Karpas-422 (cell line): ENCODE data around the gene CASQ1. TPM values are rescaled to one million over a fixed set of nuclear protein-coding genes. Genes with fewer than 3 reads are reported as not detected.

Experiments
- DNase-seq: peaks from one replicate; pipeline ENCODE4 v3.0.0-alpha.2; 2015
- H2AFZ ChIP-seq: fragments of 200-600 bp; sonication (generic); 2 replicates; pipeline ENCODE4 v1.6.1; 2014; ENCODE audit warnings: antibody characterized with exemption, low read length, mixed read lengths
- H3K27ac ChIP-seq: fragments of 200-600 bp; sonication (generic); 2 replicates; pipeline ENCODE4 v1.5.1; 2014; ENCODE audit warnings: mild to moderate bottlenecking, low read length, moderate library complexity
- H3K27me3 ChIP-seq: fragments of 200-600 bp; sonication (generic); 2 replicates; pipeline ENCODE4 v1.6.1; 2014; ENCODE audit warnings: low read length, mixed read lengths
- H3K36me3 ChIP-seq: fragments of 200-600 bp; sonication (generic); 2 replicates; pipeline ENCODE4 v1.6.1; 2014; ENCODE audit warnings: low read length, mixed read lengths; ENCODE audit not compliant: insufficient read depth
- H3K4me1 ChIP-seq: fragments of 200-600 bp; sonication (generic); 2 replicates; pipeline ENCODE4 v1.6.1; 2014; ENCODE audit warnings: mild to moderate bottlenecking, low read length, mixed read lengths
- H3K4me2 ChIP-seq: fragments of 200-600 bp; sonication (generic); 2 replicates; pipeline ENCODE4 v1.6.1; 2014; ENCODE audit warnings: low read length, low read depth, mild to moderate bottlenecking; ENCODE audit not compliant: poor library complexity, severe bottlenecking
- H3K4me3 ChIP-seq: fragments of 200-600 bp; sonication (generic); 2 replicates; pipeline ENCODE4 v1.5.1; 2014; ENCODE audit warnings: mild to moderate bottlenecking, antibody characterized with exemption, low read length, mixed read lengths
- H3K79me2 ChIP-seq: fragments of 200-600 bp; sonication (generic); 2 replicates; pipeline ENCODE4 v1.6.1; 2014; ENCODE audit warnings: mild to moderate bottlenecking, low read length, mixed read lengths
- H3K9ac ChIP-seq: fragments of 200-600 bp; sonication (generic); 2 replicates; pipeline ENCODE4 v1.6.0; 2014; ENCODE audit warnings: low read length
- H3K9me2 ChIP-seq: fragments of 200-600 bp; sonication (generic), shearing (Covaris generic); replicated peaks from 2 replicates; pipeline ENCODE4 v1.6.0; 2014; ENCODE audit warnings: mild to moderate bottlenecking, low read length, moderate library complexity; ENCODE audit not compliant: insufficient read depth
- H3K9me3 ChIP-seq: fragments of 300-700, 200-600 bp; sonication (generic); 2 replicates; pipeline ENCODE4 v1.6.1; 2014; ENCODE audit warnings: low read length, mixed read lengths
- H4K20me1 ChIP-seq: fragments of 200-600 bp; sonication (generic); 2 replicates; pipeline ENCODE4 v1.6.1; 2014; ENCODE audit warnings: mild to moderate bottlenecking, antibody characterized with exemption, low read length, low read depth; ENCODE audit not compliant: insufficient read depth
- total RNA-seq: library from RNA; depleted of rRNA; stranded (reverse); fragments of >200 nt; shearing (Covaris generic); gene quantifications from 2 replicates; pipeline ENCODE4 v1.2.3, GENCODE V29; 2014; ENCODE audit warnings: low replicate concordance; rRNA removed

The CASQ1 gene
- total RNA-seq: not detected in 2 replicates

- no peak for DNase-seq
- no peak within 1 kb of the TSS for H2AFZ ChIP-seq
- H3K9me2 ChIP-seq: no peaks in the 10 kb centered on the region
Observed at GRCh38 chr1:160189649-160190625, at the start of gene CASQ1. CASQ1 (plus strand) TSS chr1:160190575; CDS start chr1:160190752, 177 bp downstream.

GRCh38 chr1:160143695-160144094 lies 46.7 kb upstream of the CASQ1 start:
- Histone ChIP-seq H3K4me2 (no peak overlapping the region), H3K9me3 (no peaks in the 10 kb centered on the region), H3K27me3 (no peaks in the 10 kb centered on the region), H3K4me3 (no peak overlapping the region), H3K36me3 (no peaks in the 10 kb centered on the region), H3K27ac (no peak overlapping the region), H3K9ac (no peak overlapping the region), H3K9me2 (no peaks in the 10 kb centered on the region), H3K79me2 (no peaks in the 10 kb centered on the region), H3K4me1 (no peaks in the 10 kb centered on the region), H4K20me1 (no peaks in the 10 kb centered on the region), H2AFZ (no peak overlapping the region)
- no peak for DNase-seq

More at GRCh38 chr1:160189649-160190625, at the start of gene CASQ1:
- Histone ChIP-seq H4K20me1 (no peaks in the 10 kb centered on the region), H3K36me3 (no peaks in the 10 kb centered on the region), H3K9ac (no peak within 1 kb of the TSS), H3K4me1 (peaks cover 8% of the 10 kb centered on the region), H3K79me2 (no peaks in the 10 kb centered on the region), H3K4me3 (no peak within 1 kb of the TSS), H3K4me2 (no peak within 1 kb of the TSS), H3K27me3 (no peaks in the 10 kb centered on the region), H3K9me3 (no peaks in the 10 kb centered on the region), H3K27ac (no peak within 1 kb of the TSS)

- Histone ChIP-seq H3K36me3 (no peaks in the 10 kb centered on the region), H3K27ac (no peak overlapping the region), H3K4me2 (no peak overlapping the region), H3K9me3 (no peaks in the 10 kb centered on the region), H3K9me2 (no peaks in the 10 kb centered on the region), H2AFZ (no peak overlapping the region), H3K4me1 (no peaks in the 10 kb centered on the region), H3K27me3 (no peaks in the 10 kb centered on the region), H3K79me2 (no peaks in the 10 kb centered on the region), H3K4me3 (no peak overlapping the region), H3K9ac (no peak overlapping the region), H4K20me1 (no peaks in the 10 kb centered on the region)
- no peak for DNase-seq
Observed at GRCh38 chr1:160144921-160145320, 45.5 kb upstream of the CASQ1 start.

GRCh38 chr1:160146107-160146506 lies 44.3 kb upstream of the CASQ1 start:
- Histone ChIP-seq H3K9ac (no peak overlapping the region), H3K27me3 (no peaks in the 10 kb centered on the region), H3K4me3 (no peak overlapping the region), H3K9me3 (no peaks in the 10 kb centered on the region), H3K4me2 (no peak overlapping the region), H3K9me2 (no peaks in the 10 kb centered on the region), H3K4me1 (no peaks in the 10 kb centered on the region), H4K20me1 (no peaks in the 10 kb centered on the region), H2AFZ (no peak overlapping the region), H3K79me2 (no peaks in the 10 kb centered on the region), H3K36me3 (no peaks in the 10 kb centered on the region), H3K27ac (no peak overlapping the region)
- no peak for DNase-seq

- Histone ChIP-seq H3K27me3 (no peaks in the 10 kb centered on the region), H4K20me1 (no peaks in the 10 kb centered on the region), H3K9me2 (no peaks in the 10 kb centered on the region), H3K9ac (no peak overlapping the region), H3K4me3 (no peak overlapping the region), H2AFZ (no peak overlapping the region), H3K79me2 (no peaks in the 10 kb centered on the region), H3K36me3 (no peaks in the 10 kb centered on the region), H3K4me1 (no peaks in the 10 kb centered on the region), H3K9me3 (no peaks in the 10 kb centered on the region), H3K4me2 (no peak overlapping the region), H3K27ac (no peak overlapping the region)
- no peak for DNase-seq
Observed at GRCh38 chr1:160148121-160148520, 42.3 kb upstream of the CASQ1 start.

- no peak overlapping the region for H3K4me2 ChIP-seq
- H4K20me1 ChIP-seq: no peaks in the 10 kb centered on the region
- no peaks in the 10 kb centered on the region for H3K9me3 ChIP-seq
- no peak overlapping the region for H3K9ac ChIP-seq
- H3K4me3 ChIP-seq: no peak overlapping the region
- H3K9me2 ChIP-seq: no peaks in the 10 kb centered on the region
- no peak for DNase-seq
- no peaks in the 10 kb centered on the region for H3K27me3 ChIP-seq
- H3K27ac ChIP-seq: no peak overlapping the region
- no peak overlapping the region for H2AFZ ChIP-seq
- no peaks in the 10 kb centered on the region for H3K4me1 ChIP-seq
- no peaks in the 10 kb centered on the region for H3K36me3 ChIP-seq
- no peaks in the 10 kb centered on the region for H3K79me2 ChIP-seq
Observed at GRCh38 chr1:160149233-160149632, 41.1 kb upstream of the CASQ1 start.

- Histone ChIP-seq H3K4me3 (no peak overlapping the region), H3K36me3 (no peaks in the 10 kb centered on the region), H2AFZ (no peak overlapping the region), H3K4me2 (no peak overlapping the region), H3K79me2 (no peaks in the 10 kb centered on the region), H3K9me3 (no peaks in the 10 kb centered on the region), H3K4me1 (no peaks in the 10 kb centered on the region), H3K9ac (no peak overlapping the region), H4K20me1 (no peaks in the 10 kb centered on the region), H3K27ac (no peak overlapping the region), H3K9me2 (no peaks in the 10 kb centered on the region), H3K27me3 (no peaks in the 10 kb centered on the region)
- no peak for DNase-seq
Observed at GRCh38 chr1:160149716-160150115, 40.7 kb upstream of the CASQ1 start.

- Histone ChIP-seq H3K4me2 (no peak within 1 kb of the TSS), H3K79me2 (no peaks in the 10 kb centered on the region), H3K9me2 (no peaks in the 10 kb centered on the region), H3K4me1 (no peaks in the 10 kb centered on the region), H2AFZ (no peak within 1 kb of the TSS), H3K27me3 (no peaks in the 10 kb centered on the region), H3K9me3 (no peaks in the 10 kb centered on the region), H3K9ac (no peak within 1 kb of the TSS), H3K4me3 (no peak within 1 kb of the TSS), H3K27ac (no peak within 1 kb of the TSS), H4K20me1 (no peaks in the 10 kb centered on the region), H3K36me3 (no peaks in the 10 kb centered on the region)
- DNase-seq: no peak
Observed at GRCh38 chr1:160151303-160151702, 39.1 kb upstream of the CASQ1 start, which contains the start of gene ATP1A4. ATP1A4 (plus strand) TSS chr1:160151603; CDS start chr1:160152041, 438 bp downstream.
